Activated naive CD8-positive, alpha-beta T cell treated with anti-CD3 and anti-CD28 coated beads for 36 hours (primary cell): ENCODE results near the gene NETO1. TPM values are rescaled to one million over a fixed set of nuclear protein-coding genes. Genes with fewer than 3 reads are reported as not detected.

Experiments used
- DNase-seq: peaks from one replicate; pipeline ENCODE4 v3.0.0; 2021
- H3K27ac Mint-ChIP-seq: one replicate; pipeline ENCODE4 v1.8.0; 2022; ENCODE audit warnings: mild to moderate bottlenecking, moderate library complexity, mixed read lengths
- H3K27me3 Mint-ChIP-seq: one replicate; pipeline ENCODE4 v1.8.0; 2022; ENCODE audit warnings: mild to moderate bottlenecking, mixed read lengths
- H3K36me3 Mint-ChIP-seq: one replicate; pipeline ENCODE4 v1.8.0; 2021; ENCODE audit warnings: mild to moderate bottlenecking, mixed read lengths
- H3K4me1 Mint-ChIP-seq: one replicate; pipeline ENCODE4 v1.8.0; 2021; ENCODE audit warnings: mixed read lengths
- H3K4me3 Mint-ChIP-seq: one replicate; pipeline ENCODE4 v1.8.0; 2022; ENCODE audit warnings: mild to moderate bottlenecking, moderate library complexity, mixed read lengths
- H3K9me3 Mint-ChIP-seq: one replicate; pipeline ENCODE4 v1.8.0; 2022; ENCODE audit warnings: mixed read lengths
- total RNA-seq, 2 experiments: library from RNA; stranded (reverse); gene quantifications; one replicate each; pipeline ENCODE4 v1.2.3, GENCODE V29; 2021

Gene NETO1
- not detected for total RNA-seq

DNA sequence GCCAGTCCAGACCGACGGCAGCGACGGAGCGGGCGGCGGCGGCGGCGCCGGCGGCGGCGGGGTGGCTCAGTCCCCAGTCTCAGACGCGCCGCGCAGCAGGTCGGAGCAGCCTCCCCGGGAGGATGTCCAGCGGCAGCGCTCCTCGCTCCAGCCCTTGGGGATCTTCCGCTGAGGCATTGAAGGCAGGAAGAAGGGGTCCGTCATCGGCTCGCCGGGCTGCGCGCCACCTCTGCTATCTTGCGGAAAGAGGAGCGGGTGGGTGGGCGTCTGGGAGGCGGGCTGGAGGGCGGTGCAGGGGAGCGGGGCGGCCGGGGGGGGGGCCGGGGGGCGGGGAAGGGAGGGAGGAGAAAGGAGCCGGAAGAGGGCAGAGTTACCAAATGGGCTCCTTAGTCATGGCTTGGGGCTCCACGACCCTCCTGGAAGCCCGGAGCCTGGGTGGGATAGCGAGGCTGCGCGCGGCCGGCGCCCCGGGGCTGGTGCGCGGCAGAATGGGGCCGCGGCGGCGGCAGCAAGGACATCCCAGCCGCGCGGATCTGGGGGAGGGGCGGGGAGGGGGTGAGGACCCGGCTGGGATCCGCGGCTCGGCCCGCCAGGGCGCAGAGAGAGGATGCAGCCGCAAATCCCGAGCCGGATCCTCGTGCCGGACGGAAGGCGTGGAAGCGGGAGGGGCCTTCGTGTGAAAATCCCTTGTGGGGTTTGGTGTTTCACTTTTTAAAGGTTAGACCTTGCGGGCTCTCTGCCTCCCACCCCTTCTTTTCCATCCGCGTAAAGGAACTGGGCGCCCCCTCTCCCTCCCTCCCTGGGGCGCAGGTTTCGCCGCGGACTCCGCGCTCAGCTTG, at the start of gene NETO1:
TSS of gene NETO1 (minus strand) at position 242 of the 839 bp plus-strand sequence. CDS start 696 bp downstream, outside the sequence.
- H3K4me3 Mint-ChIP-seq = peak within 1 kb of the TSS; percentile 48
- peaks cover 56% of the 10 kb centered on the region for H3K27me3 Mint-ChIP-seq
- H3K36me3 Mint-ChIP-seq = peaks cover 4% of the 10 kb centered on the region
- DNase-seq = peak; percentile 0
- peaks cover 2% of the 10 kb centered on the region for H3K4me1 Mint-ChIP-seq
- peaks cover 4% of the 10 kb centered on the region for H3K9me3 Mint-ChIP-seq
- no peak within 1 kb of the TSS for H3K27ac Mint-ChIP-seq

GRCh38 chr18:72910045-72910444, 42.3 kb upstream of the NETO1 start:
- H3K4me3 Mint-ChIP-seq = no peak overlapping the region
- no peaks in the 10 kb centered on the region for H3K4me1 Mint-ChIP-seq
- H3K36me3 Mint-ChIP-seq = no peaks in the 10 kb centered on the region
- peaks cover 5% of the 10 kb centered on the region for H3K9me3 Mint-ChIP-seq
- H3K27ac Mint-ChIP-seq = no peak overlapping the region
- H3K27me3 Mint-ChIP-seq = no peaks in the 10 kb centered on the region
- DNase-seq = no peak

GRCh38 chr18:72908181-72908580, 40.4 kb upstream of the NETO1 start:
- no peak overlapping the region for H3K4me3 Mint-ChIP-seq
- no peaks in the 10 kb centered on the region for H3K9me3 Mint-ChIP-seq
- H3K27ac Mint-ChIP-seq = no peak overlapping the region
- no peaks in the 10 kb centered on the region for H3K4me1 Mint-ChIP-seq
- DNase-seq = no peak
- no peaks in the 10 kb centered on the region for H3K27me3 Mint-ChIP-seq
- no peaks in the 10 kb centered on the region for H3K36me3 Mint-ChIP-seq

DNA sequence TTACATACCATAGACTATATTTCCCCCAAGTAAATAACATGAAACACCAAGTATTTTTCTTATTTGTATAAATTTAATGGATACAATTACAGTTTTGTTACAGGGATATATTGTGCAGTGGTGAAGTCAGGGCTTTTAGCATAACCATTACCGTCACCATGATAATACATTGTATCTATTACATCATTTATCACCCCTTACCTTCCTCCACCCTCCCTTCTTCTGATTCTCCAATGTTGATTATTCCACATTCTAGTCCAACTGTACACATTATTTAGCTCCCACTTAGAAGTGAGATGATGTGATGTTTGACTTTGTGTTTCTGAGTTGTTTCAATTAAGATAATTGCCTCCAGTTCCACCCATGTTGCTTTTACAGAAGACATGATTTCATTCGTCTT, 35.2 kb upstream of the NETO1 start:
- no peaks in the 10 kb centered on the region for H3K36me3 Mint-ChIP-seq
- H3K4me3 Mint-ChIP-seq = no peak overlapping the region
- H3K27me3 Mint-ChIP-seq = peaks cover 4% of the 10 kb centered on the region
- H3K27ac Mint-ChIP-seq = no peak overlapping the region
- no peak for DNase-seq
- no peaks in the 10 kb centered on the region for H3K9me3 Mint-ChIP-seq
- no peaks in the 10 kb centered on the region for H3K4me1 Mint-ChIP-seq

GRCh38 chr18:72899338-72899737, 31.6 kb upstream of the NETO1 start:
- no peak overlapping the region for H3K27ac Mint-ChIP-seq
- peaks cover 2% of the 10 kb centered on the region for H3K9me3 Mint-ChIP-seq
- no peak for DNase-seq
- no peaks in the 10 kb centered on the region for H3K36me3 Mint-ChIP-seq
- peaks cover 4% of the 10 kb centered on the region for H3K27me3 Mint-ChIP-seq
- H3K4me1 Mint-ChIP-seq = no peaks in the 10 kb centered on the region
- no peak overlapping the region for H3K4me3 Mint-ChIP-seq

DNA sequence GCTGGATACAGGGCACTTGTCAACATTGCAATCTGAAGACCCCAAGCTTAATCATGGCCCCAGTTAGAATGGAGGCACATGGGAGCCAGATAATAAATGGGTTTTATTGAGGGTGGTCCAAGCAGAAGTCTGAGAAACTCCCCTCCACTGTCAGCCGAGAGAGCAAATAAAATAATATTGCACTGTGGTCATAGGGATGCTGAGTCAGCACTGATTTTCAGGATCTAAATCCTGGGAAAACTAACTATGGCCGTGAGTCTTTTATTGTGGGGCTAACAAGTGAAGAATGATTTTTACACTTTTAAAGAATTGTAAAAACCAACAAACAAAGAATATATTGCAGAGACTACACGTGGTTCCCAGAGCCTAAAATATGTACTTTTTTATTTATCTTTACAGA, 31.1 kb upstream of the NETO1 start:
- peaks cover 2% of the 10 kb centered on the region for H3K9me3 Mint-ChIP-seq
- no peak for DNase-seq
- no peaks in the 10 kb centered on the region for H3K36me3 Mint-ChIP-seq
- no peak overlapping the region for H3K27ac Mint-ChIP-seq
- no peaks in the 10 kb centered on the region for H3K4me1 Mint-ChIP-seq
- no peak overlapping the region for H3K4me3 Mint-ChIP-seq
- H3K27me3 Mint-ChIP-seq = peaks cover 4% of the 10 kb centered on the region

DNA sequence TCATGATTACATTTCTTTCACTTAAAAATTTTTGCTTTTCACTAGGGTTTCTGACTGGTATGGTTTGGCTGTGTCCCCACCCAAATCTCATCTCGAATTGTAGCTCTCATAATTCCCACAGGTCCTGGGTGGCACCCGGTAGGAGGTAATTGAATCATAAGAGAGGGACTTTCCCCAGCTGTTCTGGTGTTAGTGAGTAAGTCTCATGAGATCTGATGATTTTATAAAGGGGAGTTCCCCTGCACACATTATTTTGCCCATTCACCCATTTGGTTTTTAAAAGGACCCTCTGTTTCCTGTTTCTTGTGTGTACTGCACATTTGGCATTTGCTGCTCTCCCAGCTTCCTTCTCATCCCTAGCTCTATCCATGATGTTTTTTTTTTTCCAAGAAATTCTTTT, 27.8 kb upstream of the NETO1 start:
- Mint-ChIP-seq H3K27me3 (peaks cover under 1% of the 10 kb centered on the region), H3K4me1 (no peaks in the 10 kb centered on the region), H3K9me3 (peaks cover 2% of the 10 kb centered on the region), H3K36me3 (no peaks in the 10 kb centered on the region), H3K27ac (no peak overlapping the region), H3K4me3 (no peak overlapping the region)
- no peak for DNase-seq

DNA sequence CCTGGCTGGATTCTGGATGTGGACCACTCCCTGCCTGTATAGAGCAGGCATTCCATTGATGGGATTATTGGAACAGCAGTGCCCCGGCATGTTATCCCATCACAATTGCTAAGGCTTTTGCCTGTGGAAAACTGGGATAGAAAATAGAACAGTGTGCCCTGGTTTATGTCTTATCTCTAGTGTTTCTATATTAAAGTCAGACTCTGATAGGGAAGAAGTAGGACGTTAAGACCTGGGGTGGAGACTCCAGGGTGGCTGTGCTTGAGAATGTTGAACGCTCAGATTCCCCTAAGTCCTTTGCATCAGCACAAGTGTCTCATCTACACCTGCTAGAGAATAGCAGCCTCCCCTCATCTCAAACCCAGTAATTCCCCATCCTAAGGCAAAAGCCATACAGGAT, 10.8 kb upstream of the NETO1 start:
- no peaks in the 10 kb centered on the region for H3K27me3 Mint-ChIP-seq
- no peak overlapping the region for H3K27ac Mint-ChIP-seq
- H3K4me3 Mint-ChIP-seq = no peak overlapping the region
- no peak for DNase-seq
- H3K9me3 Mint-ChIP-seq = no peaks in the 10 kb centered on the region
- no peaks in the 10 kb centered on the region for H3K4me1 Mint-ChIP-seq
- no peaks in the 10 kb centered on the region for H3K36me3 Mint-ChIP-seq

DNA sequence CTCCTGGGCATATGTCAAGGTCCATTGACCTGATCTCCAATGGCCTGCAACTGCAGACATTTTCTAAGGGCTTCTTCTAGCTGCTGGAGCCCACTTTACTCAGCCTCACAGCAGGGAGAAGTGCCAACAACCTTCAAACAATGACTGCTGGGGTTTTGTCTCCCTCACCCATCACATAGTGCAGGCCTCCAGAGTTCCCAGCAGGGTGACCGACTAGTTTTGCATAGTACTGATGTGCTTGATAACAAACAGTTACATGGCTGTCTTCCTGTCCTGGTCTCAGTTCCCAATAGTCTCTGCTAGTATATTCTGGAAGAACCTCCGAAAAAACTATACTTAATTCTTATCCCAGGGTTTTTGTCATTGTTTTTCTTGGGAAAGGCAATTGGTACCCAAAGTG, 10.4 kb upstream of the NETO1 start:
- H3K4me3 Mint-ChIP-seq = no peak overlapping the region
- H3K27ac Mint-ChIP-seq = no peak overlapping the region
- DNase-seq = no peak
- no peaks in the 10 kb centered on the region for H3K9me3 Mint-ChIP-seq
- no peaks in the 10 kb centered on the region for H3K36me3 Mint-ChIP-seq
- no peaks in the 10 kb centered on the region for H3K27me3 Mint-ChIP-seq
- H3K4me1 Mint-ChIP-seq = no peaks in the 10 kb centered on the region

DNA sequence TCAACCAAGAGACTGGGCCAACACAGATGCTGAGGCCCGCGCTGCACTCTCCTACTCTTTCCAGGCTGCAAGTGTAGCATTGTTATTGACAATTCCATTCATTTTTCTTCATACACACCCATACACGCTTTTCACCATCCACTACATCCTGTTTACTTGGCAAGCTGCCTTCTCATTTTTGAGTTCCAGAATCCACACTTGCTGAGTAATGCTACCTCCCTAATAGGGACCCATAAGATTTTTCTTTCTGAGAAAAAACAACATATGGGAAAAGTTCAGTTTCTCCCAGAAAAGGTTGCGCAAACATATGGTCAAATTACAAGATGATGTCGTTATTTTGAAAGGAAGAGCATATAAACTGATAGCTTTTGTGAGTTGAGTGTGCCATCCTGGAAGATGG, 3.3 kb upstream of the NETO1 start:
- peaks cover 2% of the 10 kb centered on the region for H3K4me1 Mint-ChIP-seq
- peaks cover 4% of the 10 kb centered on the region for H3K9me3 Mint-ChIP-seq
- no peak for DNase-seq
- H3K36me3 Mint-ChIP-seq = peaks cover 4% of the 10 kb centered on the region
- no peak overlapping the region for H3K4me3 Mint-ChIP-seq
- H3K27me3 Mint-ChIP-seq = peaks cover 35% of the 10 kb centered on the region
- H3K27ac Mint-ChIP-seq = no peak overlapping the region

GRCh38 chr18:72869226-72870185, 1.7 kb upstream of the NETO1 start:
- no peak overlapping the region for H3K27ac Mint-ChIP-seq
- H3K9me3 Mint-ChIP-seq = peaks cover 4% of the 10 kb centered on the region
- DNase-seq = no peak
- H3K27me3 Mint-ChIP-seq = peaks cover 47% of the 10 kb centered on the region
- H3K4me3 Mint-ChIP-seq = no peak overlapping the region
- H3K4me1 Mint-ChIP-seq = peaks cover 2% of the 10 kb centered on the region
- H3K36me3 Mint-ChIP-seq = peaks cover 4% of the 10 kb centered on the region

- Mint-ChIP-seq H3K4me3 (peak overlapping the region; percentile 29), H3K27ac (no peak overlapping the region), H3K4me1 (peaks cover 2% of the 10 kb centered on the region), H3K9me3 (peaks cover 4% of the 10 kb centered on the region), H3K36me3 (peaks cover 4% of the 10 kb centered on the region), H3K27me3 (peaks cover 52% of the 10 kb centered on the region)
- no peak for DNase-seq
Observed at GRCh38 chr18:72868585-72869225, 918 bp upstream of the NETO1 start.

DNA sequence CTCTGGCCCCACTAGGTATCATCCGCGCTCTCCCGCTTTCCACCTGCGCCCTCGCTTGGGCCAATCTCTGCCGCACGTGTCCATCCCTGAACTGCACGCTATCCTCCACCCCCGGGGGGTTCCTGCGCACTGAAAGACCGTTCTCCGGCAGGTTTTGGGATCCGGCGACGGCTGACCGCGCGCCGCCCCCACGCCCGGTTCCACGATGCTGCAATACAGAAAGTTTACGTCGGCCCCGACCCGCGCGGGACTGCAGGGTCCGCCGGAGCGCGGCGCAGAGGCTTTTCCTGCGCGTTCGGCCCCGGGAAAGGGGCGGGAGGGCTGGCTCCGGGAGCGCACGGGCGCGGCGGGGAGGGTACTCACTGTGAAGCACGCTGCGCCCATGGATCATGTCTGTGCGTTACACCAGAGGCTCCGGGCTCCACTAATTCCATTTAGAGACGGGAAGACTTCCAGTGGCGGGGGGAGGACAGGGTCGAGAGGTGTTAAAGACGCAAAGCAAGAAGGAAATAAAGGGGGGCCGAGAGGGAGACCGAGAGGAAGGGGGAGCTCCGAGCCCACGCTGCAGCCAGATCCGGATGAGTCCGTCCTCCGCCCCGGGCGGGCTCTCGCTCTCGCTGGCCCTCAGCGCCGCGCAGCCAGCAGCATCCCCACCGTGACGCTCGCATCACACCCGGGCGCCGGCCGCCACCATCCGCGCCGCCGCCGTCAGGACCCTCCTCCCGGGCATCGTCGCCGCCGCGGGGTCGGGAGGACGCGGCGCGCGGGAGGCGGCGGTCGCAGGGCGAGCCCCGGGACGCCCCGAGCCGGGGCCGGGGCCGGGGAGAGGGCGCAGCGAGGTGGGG, 664 bp downstream of the NETO1 start:
- Mint-ChIP-seq H3K27ac (no peak overlapping the region), H3K9me3 (peaks cover 4% of the 10 kb centered on the region), H3K4me3 (peak overlapping the region; percentile 48), H3K36me3 (peaks cover 4% of the 10 kb centered on the region), H3K4me1 (peaks cover 2% of the 10 kb centered on the region), H3K27me3 (peaks cover 56% of the 10 kb centered on the region)
- peak; percentile 1 for DNase-seq

- H3K27ac Mint-ChIP-seq = peak overlapping the region; percentile 8
- H3K4me3 Mint-ChIP-seq = no peak overlapping the region
- peaks cover 56% of the 10 kb centered on the region for H3K27me3 Mint-ChIP-seq
- H3K4me1 Mint-ChIP-seq = peaks cover 2% of the 10 kb centered on the region
- H3K9me3 Mint-ChIP-seq = peaks cover 4% of the 10 kb centered on the region
- no peak for DNase-seq
- H3K36me3 Mint-ChIP-seq = peaks cover 4% of the 10 kb centered on the region
Observed at GRCh38 chr18:72866442-72866900, 1.3 kb downstream of the NETO1 start.
